Hepatocyte (in vitro differentiated cells): ENCODE results near the gene PGBD2.

Source experiments
- EZH2 ChIP-seq: fragments of 200-600 bp; sonication (generic); IDR thresholded peaks from 2 replicates; pipeline ENCODE4 v1.6.1; 2016; ENCODE audit warnings: antibody characterized with exemption, mild to moderate bottlenecking, borderline replicate concordance
- EZH2phosphoT487 ChIP-seq: fragments of 200-600 bp; sonication (generic); IDR thresholded peaks from one replicate; pipeline ENCODE4 v1.6.1; 2018; ENCODE audit warnings: antibody characterized with exemption, mild to moderate bottlenecking, low read depth, moderate library complexity; ENCODE audit not compliant: unreplicated experiment, severe bottlenecking
- TF ChIP-seq, protein P1 (sequence below): fragments of 200-600 bp; sonication (generic); IDR thresholded peaks from 2 replicates; pipeline ENCODE4 v1.5.1; 2016; ENCODE audit warnings: antibody characterized with exemption, mild to moderate bottlenecking; ENCODE audit not compliant: poor library complexity

GRCh38 chr1:248858891-248859889 lies 46.8 kb upstream of the PGBD2 start, which contains the start of gene ZNF692:
- TF ChIP-seq, protein P1, sequence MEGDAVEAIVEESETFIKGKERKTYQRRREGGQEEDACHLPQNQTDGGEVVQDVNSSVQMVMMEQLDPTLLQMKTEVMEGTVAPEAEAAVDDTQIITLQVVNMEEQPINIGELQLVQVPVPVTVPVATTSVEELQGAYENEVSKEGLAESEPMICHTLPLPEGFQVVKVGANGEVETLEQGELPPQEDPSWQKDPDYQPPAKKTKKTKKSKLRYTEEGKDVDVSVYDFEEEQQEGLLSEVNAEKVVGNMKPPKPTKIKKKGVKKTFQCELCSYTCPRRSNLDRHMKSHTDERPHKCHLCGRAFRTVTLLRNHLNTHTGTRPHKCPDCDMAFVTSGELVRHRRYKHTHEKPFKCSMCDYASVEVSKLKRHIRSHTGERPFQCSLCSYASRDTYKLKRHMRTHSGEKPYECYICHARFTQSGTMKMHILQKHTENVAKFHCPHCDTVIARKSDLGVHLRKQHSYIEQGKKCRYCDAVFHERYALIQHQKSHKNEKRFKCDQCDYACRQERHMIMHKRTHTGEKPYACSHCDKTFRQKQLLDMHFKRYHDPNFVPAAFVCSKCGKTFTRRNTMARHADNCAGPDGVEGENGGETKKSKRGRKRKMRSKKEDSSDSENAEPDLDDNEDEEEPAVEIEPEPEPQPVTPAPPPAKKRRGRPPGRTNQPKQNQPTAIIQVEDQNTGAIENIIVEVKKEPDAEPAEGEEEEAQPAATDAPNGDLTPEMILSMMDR, result no peak
- TF ChIP-seq EZH2 (no peak), EZH2phosphoT487 (no peak)
